Body of pancreas (tissue), 4 donors: Measurements from ENCODE around the gene CDC42BPA.

Experiments
- CTCF ChIP-seq, 7 experiments: fragments of 450-650 bp in 4 of 7; fragments of 200-600 bp in 3 of 7; sonication (generic) in 3 of 7; IDR thresholded peaks; one replicate each; pipeline ENCODE4 v1.5.1; 2016 to 2019; ENCODE audit warnings: antibody characterized with exemption in 7 of 7
- POLR2A ChIP-seq, 3 donors: fragments of 450-650 bp; IDR thresholded peaks; one replicate each; pipeline ENCODE4 v1.6.1; 2016; ENCODE audit warnings: antibody characterized with exemption in 3 of 3, mild to moderate bottlenecking in 2 of 3

- TF ChIP-seq CTCF (IDR thresholded peaks at IDR 0.05), result no peak
- no peak for TF ChIP-seq POLR2A (IDR thresholded peaks at IDR 0.05)
Measured at GRCh38 chr1:227228201-227228600, 90.1 kb downstream of the CDC42BPA start.
